Activated effector memory CD4-positive, alpha-beta T cell treated with anti-CD3 and anti-CD28 coated beads, Interleukin-2, amount 50 U/mL, for 16 hours (primary cell): ENCODE measurements around the gene TMEM132A.

Experiments
- DNase-seq: peaks from one replicate; pipeline ENCODE4 v3.0.0-alpha.2; 2020

TMEM132A gene

DNA sequence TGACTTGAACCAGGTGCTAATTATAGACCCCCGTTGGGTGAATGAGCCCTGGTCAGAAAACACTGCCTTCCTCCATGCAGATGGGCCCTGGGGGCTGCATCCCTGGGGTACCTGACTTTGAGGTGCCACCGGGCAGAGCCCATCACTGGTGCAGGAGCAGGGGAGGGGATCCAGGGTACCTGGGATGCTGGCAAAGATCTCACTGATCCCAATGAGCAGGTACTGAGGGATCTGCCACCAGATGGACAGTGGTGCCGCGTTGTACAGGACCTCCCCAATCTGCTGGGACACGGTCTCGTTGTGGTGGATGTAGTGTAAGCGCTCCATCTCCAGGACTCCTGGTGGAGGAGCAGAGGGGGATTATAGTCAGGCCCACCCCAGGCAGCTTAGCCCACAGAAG, 15.0 kb downstream of the TMEM132A start:
- DNase-seq, result no peak

DNA sequence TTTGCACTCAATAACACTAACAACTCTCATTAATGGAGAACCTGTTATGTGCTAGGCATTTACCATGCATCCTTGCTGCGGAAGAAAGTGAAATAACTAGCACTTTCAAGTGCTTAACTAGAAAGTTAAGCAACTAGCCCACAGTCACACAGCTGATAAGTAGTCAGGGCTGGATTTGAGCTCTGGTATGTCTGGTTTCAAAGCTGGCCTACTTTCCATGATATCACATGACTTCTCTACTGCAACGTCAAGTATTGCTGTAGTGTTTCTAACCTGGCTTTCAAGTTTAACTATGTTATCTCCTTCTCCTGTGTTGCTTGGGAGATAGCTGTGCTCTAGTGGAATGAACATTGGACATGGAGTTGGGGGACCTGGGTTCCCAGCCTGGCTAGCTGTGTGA, 15.6 kb downstream of the TMEM132A start:
- DNase-seq, result no peak

DNA sequence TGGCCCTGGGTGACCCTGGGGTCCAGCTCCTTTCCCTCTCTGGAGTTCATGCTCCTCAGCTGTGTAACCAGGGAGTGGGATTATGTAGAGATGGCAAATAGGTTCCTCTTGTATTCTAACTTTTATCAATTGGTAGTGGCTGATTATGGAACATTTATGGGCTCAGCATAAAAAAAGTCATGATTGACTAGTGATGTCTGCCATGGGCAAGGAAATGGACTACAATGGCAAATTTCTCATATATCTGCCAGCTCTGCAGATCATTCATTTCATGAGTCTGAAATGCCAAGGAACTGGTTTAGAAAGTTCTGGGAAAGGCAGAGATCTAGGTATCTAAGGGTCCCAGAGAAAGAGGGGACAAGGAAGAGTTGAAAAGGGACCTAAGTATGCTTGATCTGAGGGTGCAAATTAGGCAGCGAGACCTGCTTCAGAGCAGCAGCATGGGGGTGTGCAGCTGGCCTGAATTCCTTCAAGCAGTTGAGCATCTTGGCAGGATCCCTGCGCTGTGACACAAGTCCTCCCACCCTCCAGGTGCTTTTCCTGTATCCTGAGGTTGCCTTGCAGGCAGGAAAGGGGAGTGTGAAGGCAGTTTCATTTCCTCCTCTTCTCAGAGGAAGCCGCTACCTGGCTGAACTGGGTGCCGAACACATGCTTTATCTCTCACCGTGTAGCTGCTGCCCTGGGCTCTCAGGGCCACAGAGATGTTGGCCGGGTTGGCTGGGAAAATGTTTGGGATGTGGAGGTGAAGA, 17.3 kb downstream of the TMEM132A start:
- DNase-seq, result no peak

DNA sequence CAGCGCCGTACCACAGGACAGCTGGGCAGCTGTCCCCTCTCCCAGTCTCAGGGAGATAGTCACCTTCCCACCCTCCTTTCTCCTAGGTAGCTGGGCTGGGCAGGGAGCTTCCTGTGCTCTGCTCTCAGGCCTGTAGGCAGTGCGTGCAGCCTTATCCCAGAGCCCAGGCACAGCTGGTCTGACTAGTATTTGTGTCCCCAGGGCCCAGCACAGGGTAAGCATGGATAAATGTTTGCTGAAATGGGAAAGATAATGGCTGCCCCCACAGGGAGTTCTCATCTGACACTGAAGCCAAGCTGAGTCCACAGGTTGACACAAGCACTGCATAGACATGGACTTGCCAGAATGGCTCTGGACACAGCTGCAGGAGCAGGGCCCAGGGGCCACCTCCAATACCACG, 18.0 kb downstream of the TMEM132A start:
- DNase-seq, result no peak

DNA sequence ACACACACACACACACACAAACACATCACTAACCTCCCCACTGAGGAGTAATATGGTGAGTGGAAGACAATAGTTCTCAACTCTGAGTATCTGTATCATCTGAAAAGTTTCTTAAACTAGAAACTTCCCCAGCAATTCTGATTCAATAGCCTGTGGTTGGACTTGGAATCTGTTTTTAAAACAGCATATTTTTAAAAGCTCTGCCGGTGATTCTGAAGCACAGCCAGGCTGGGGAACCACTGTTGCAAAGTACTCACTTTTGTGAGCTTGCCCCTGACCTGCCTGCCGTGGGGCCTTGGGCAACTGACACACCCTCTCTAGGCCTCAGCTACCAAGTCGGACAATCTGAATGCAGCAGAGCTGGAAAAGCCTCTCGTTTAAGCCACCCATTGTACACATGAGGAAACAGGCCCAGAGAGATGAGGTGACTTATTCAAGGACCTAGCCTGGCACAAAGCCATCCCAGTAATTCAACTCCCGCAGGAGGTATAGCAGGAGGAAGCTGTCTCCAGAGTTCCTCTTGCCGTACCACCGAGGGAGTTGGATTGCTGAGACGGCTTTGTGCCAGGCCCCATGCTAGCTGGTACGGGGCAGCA, 18.8 kb downstream of the TMEM132A start:
- no peak for DNase-seq

DNA sequence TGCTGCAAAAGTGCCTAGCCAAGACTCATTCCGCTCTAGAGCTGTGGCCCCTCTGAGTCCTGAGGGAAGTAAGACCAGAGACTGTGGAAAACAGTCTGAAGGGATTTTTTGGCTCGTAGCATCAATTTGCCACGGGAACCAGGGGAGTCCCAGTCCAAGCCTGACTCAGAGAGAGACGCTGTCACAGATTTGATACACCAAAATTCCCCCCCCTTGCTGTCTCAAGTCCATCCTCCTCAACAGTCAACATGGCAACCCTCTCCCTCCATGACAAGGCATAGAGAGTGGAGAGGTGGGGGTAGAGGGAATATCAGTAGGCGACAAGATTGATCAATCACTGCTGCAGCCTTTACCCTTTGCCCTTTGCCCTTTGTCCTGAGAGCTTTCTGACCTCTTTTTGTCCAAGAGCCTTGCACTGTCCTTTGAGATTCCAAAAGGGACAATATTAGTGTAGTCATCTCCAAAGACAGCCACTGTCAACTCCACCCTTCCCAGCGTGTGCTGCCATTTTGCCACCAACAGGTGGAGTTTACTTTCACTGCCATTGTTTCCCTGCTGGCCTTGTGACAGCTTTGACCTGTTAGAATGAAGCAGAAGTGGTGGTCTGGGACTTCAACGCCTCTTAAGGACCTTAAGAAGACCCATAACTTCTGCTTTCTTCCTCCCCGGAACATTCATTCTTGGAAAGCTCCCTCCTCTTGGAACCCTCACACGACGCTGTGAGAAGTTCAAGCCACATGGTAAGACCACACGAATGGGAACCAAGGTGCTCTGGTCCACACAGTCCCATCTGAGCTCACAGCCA, 20.4 kb downstream of the TMEM132A start:
- no peak for DNase-seq

DNA sequence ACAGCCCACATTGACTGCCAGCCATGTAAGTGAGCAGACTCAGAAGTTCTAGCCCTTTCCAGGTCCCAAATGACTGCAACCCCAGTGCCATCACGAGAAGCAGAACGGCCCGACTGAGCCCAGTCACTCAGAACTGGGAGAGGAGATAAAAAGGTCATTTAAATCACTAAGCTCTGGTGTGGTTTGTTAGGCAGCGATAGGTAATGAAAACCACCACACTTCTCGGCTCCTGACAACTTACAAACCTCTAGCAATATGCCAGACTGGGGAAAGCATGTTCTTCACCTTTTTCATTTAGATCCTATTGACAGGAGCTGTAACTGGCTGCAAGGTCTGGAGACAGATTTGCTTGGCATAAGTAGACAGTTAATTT, 21.0 kb downstream of the TMEM132A start:
- no peak for DNase-seq

DNA sequence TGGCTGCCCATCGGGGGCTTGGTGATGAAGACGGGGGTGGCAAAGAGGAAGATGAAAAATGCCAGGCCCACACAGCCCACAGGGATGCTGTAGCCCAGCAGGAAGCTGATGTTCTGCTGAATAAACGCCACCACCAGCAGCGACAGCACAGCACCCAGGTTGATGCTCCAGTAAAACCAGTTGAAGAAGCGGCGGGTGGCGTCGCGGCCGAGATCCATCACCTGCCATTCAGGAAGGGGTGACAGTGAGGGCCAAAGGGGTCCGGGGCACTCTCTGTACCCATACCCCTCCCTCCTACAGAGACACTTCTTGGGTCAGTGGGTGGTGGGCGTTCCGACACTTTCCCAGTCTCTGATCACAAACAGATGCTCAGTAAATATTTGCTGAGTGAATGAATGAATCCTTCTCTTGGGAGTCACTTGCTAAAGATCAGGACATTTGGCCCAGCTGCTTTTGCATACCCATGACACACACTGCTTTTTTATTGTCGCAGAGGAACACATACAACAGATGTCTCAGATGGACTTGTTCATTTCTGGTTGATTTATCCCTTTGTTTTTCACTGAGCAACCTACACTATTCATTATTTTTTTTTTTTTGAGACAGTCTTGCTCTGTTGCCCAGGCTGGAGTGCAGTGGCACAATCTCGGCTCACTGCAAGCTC, 22.5 kb downstream of the TMEM132A start:
- DNase-seq, result no peak

DNA sequence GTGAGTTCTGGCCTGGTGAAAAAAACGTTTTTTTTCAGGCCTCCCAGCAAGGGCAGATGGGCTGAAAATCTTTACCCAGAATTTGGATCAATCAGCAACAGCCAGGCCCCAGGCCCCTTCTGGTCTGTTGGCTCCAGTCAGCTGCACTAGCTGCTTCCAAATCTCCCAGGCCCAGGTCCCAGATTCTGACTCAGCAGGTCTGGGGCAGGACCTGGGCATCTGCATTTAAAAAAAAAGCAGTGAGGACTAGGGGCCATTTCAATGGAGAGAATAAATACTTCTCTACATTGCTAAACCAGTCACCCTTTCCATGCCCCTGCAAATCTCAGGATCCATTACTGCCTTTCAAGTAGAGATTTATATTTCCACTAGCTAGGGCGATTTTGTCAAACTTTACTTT, 23.4 kb downstream of the TMEM132A start:
- DNase-seq, result no peak

DNA sequence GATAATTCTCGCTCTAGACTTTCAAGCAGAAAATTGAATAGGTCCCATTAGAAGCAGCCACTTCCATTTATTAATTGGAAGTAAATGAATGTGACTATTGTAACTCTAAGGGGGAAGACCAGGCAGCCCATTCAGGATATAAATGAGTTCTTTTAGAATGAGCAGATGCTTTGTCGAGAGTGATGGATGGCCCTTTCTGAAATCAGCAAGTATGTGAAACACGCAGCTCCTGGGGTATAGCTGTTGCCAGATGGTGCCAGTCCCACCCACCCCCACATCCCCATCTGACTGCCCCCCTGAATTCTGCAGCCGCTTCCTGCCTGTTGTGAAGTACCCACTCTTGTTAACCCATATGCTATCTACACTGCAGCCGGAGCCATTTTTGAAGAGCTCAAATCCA, 24.0 kb downstream of the TMEM132A start:
- no peak for DNase-seq

DNA sequence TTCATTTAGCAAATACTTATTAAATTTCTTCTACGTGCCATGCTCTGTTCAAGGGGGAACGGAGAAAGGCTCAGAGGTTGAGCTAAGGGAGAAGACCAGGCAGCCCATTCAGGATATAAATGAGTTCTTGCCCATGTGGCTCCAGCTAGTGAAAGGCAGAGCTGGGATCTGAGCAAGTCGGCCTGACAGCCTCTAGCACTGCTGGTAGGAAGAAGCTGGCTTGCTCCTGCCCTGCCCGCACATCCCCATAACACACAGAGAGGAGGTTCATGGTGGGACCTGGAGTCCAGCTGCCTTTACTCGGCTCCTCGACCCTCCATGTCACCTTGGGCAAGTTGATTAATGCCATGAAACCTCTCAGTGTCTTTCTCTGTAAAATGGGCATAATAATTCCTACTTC, 25.8 kb downstream of the TMEM132A start:
- DNase-seq, result no peak

DNA sequence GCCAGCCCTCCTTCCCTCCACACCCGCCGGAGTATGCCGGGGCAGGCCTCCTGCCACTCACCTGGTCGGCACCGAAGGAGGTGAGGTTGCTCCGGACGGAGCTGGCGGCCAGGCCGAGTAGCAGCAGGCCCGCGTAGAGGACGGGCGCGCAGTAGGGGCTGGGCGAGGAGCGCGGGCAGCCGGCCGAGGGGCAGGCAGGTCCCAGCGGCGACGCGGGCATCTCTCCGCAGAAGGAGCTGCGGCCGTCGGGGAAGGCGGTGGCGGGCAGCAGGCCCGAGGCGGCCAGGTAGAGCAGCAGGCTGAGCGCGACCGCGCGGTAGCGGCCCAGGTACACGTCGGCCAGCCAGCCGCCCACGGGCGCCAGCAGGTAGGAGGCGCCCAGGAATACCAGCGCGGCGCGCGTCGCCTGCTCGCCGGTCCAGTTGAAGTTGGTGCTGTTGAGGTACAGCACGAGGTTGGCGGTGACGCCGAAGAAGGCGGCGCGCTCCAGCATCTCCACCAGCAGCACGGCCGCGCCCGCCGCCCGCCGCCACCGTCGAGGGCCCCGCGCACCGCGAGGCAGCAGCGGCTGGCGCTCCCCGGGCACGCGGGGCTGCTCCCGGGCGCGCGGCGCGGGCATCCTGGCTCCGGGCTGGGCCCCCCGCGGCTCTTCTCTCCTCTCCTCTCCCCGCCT, 26.8 kb downstream of the TMEM132A start:
- peak; percentile 70 for DNase-seq

DNA sequence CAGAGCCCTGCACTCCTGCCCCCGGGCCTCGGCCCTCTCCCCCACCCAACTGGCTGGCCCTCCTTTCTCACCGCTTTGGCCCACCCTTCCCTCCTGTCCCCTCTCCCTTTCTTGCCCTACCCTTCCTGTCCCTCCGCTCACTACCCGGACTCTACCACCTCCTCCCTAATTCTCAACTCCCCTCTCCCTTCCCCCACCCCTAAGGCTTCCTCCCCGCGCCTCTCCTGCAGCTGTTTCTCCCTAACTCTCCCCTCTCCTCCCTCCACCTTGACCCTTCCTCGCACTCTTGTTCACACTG, 27.3 kb downstream of the TMEM132A start:
- no peak for DNase-seq

DNA sequence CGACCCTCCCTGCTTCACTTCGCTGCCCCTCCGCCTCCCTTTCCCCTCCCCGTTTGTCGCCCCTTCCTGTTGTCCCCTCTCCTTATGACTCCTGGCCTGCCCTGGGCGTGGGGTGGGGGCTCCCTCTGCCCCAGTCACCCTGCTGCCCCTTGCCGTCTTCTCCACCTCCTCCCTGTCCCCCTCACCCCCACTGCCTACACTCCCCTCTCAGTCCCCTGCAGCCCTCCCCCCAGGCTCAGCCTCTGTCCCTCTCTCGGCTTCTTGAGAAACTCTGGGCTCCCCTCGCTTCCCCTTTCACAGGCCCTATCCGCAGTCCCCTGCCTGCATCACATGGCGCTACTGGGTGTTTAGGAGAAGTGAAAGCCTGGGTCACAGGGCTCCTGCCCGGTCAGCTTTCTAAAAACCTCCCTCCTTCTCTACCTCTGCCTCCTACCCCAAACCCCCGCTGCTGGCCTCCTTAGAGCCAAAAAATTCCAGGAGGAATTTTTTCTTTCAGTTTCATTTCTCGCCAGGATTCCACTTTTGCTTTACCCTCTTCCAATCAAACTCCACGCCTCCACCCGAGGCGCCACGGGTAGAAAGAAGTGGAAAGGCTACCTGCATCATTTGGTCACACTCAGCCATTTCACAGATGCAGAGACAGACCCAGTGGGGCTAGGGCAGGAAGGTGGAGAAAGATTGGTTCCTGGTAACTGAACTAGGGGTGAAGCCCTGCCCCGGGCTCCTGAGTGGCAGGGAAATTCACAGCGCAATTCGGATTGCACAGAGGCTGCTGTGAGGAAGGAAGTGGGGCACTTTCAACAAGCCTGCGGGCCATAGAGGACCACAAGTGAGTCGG, 27.9 kb downstream of the TMEM132A start, which contains the start of gene SLC15A3:
SLC15A3 (minus strand) TSS at position 273 of the 838 bp plus-strand sequence. CDS start 625 bp downstream, outside the sequence.
- peak; percentile 63 for DNase-seq

DNA sequence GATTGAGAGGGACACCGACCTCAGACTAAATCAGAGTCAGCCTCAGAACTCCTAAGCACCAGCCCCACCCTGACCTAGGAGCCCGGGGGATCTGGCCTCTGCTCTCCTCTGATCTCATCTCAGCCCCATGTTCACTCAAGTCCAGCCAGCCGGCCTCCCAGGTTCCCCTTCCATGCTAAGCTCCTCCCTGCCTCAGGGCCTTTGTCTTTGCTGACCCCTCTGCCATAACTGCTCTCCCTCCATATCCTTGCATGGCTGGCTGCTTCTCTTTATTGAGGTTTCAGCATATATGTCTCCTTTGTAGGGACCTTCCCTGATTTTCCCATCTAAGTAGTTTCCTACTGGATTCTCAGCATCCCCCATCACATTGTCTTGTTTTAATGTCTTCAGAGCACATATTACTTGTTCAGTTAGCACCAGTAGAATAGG, 28.5 kb downstream of the TMEM132A start:
- DNase-seq, result no peak

DNA sequence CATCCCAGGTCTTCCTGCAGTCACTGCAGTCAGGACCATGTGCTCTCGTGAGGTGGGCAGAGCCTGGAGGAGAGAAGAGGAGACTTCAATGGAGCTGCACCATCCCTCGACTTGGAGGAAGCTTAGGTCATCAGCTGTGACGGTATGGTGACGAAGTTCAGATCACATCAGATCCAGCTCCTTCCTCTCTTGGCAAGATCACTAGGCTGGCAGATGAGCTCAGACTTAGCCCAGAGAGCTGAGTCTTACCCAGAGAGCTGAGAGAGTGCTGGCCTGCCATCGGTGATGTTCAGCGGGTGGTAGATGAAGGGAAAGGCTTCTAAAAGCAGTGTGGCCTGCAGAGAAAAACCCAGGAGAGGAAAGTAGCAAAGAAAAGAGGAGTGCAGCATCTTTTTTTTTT, 29.5 kb downstream of the TMEM132A start:
- no peak for DNase-seq

DNA sequence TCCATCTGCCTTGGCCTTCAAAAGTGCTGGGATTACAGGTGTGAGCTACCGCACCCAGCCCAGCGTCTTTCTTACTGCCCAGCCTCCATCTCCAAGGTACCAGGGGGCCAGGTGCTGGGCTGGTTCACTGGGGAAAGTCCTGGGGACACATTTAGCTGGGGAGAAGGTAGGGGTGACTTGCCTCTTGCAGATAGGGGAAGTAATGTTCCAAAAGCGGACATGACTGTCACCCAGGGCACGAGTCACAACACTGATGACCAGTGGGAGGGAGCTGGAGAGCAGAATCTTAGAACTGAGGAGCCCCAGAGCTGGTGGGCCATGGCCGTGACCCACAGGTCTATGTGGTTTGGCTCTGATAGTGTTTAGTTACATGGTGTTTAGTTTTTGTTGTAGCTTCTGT, 30.2 kb downstream of the TMEM132A start:
- DNase-seq, result no peak

DNA sequence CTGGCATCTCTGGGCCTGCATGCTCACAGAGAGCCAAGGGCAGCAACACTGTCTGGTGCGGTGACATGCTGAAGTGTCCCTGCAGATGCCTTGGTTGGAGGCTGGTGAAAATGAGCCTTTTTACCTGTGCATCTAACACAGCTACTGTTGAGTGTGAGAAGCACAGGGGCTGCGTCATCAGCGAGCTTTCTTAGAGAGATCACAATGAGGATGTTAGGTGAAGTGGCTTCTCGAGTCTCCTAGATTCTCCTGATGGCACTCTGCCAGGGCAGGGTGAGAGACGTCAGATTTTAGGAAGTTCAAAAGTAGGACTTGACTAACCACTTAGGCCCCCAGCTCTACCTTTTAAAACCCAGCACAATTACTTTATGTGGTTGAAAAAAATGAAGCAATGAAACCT, 31.3 kb downstream of the TMEM132A start:
- no peak for DNase-seq

DNA sequence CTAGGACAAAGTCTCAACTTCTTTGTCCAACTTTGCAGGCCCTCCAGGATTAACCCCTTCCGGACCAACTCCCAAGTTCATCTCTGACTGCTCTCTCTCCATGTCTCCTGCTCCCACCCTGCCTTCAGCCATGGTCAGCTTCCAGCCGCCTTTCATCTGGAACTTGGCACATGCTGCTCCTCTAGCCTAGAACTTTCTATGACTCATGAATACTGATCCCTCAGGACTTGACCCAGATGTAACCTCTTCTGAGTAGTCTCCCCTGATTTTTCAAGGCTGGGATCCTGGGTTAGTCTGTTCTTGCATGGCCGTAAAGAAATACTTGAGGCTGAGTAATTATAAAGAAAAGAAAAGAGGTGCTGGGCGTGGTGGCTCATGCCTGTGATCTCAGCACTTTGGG, 32.9 kb downstream of the TMEM132A start:
- no peak for DNase-seq

DNA sequence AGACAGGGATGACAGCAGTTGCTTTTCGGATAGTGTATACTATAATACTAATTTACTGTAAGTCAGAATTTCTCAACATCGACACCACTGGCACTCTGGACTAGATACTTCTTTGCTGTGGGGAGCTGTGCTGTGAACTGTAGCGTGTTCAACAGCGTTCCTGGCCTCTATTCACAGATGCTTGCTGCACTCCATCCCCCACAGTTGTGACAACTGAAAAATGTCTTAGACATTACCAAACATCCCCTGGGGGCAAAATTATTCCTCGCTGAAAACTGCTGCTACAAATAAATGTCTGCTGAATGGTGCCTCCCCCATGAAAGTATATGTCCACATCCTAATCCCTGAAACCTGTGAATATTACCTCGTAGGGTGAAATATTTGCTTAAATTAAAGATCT, 35.2 kb downstream of the TMEM132A start:
- DNase-seq, result no peak

DNA sequence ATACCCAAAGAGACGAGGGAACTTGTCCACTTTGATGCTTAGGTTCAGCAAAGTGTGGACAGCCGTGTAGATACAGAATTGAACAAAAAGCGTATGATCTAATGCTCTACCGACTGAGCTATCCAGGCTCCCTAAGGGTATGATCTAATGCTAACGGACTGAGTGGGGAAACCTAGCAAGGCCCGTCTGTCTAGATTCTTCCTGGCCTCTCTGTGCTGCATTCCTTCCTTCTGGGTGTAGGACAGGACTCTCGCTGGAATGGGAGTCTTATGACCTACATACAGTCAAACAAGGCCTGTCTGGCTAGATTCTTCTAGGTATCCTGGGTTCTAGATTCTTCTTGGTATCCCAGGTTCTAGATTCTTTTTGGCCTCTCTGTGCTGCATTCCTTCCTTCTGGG, 36.1 kb downstream of the TMEM132A start:
- no peak for DNase-seq

DNA sequence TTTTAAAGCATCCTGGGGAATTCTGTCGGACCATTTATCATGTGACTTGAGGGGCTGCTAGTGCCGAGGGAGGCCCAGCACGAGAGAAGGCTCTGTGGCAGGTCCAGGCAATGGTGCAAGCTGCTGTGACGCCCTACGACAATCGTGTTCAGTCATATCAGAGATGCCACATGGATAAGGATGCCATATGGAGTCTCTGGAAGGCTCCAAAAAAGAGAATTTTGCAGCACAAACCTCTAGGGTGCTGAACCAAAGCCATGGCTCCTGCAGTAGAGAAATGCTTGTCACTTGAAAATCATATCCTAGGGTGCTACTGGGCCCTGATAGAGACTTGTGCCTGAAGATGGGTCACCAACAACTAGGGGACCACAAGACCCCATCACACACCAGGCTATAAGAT, 40.5 kb downstream of the TMEM132A start:
- DNase-seq, result no peak
